A549 (cell line): ENCODE data around the gene CRK.

Source experiments
- ATOH8 ChIP-seq: fragments of 250-450 bp; sonication (Bioruptor Pico); IDR thresholded peaks from 2 replicates; pipeline ENCODE4 v1.5.0; 2020; ENCODE audit warnings: low read depth, mild to moderate bottlenecking, moderate library complexity
- BHLHE40 ChIP-seq: IDR thresholded peaks from 2 replicates; pipeline ENCODE4 v1.6.1; 2012; ENCODE audit warnings: low read depth, low read length, inconsistent platforms
- CTCF ChIP-seq: fragments of >200 bp; sonication (Bioruptor Twin); formaldehyde crosslinking; IDR thresholded peaks from 3 replicates; pipeline ENCODE4 v1.5.1; 2016
- MYC ChIP-seq: IDR thresholded peaks from 2 replicates; pipeline ENCODE4 v1.6.1; 2012; ENCODE audit warnings: mild to moderate bottlenecking, inconsistent platforms, low read length, improper control_type of control experiment, borderline replicate concordance
- POLR2A ChIP-seq: IDR thresholded peaks from 2 replicates; pipeline ENCODE4 v1.6.1; 2012; ENCODE audit warnings: mild to moderate bottlenecking, low read length
- RAD21 ChIP-seq, 2 experiments: fragments of >200 bp in 1 of 2; sonication (Bioruptor Twin) in 1 of 2; formaldehyde crosslinking in 1 of 2; IDR thresholded peaks in 1 of 2; conservative IDR thresholded peaks in 1 of 2; 2 replicates in 1 of 2; 3 replicates in 1 of 2; pipeline ENCODE4 v1.6.1; 2012 to 2018; ENCODE audit warnings: inconsistent platforms in 1 of 2
- RFX5 ChIP-seq: fragments of 450-650 bp; IDR thresholded peaks from 2 replicates; pipeline ENCODE4 v1.7.1; 2014; ENCODE audit warnings: antibody characterized with exemption, mild to moderate bottlenecking, moderate library complexity
- ZC3H11A ChIP-seq: fragments of 450-650 bp; IDR thresholded peaks from 2 replicates; pipeline ENCODE4 v1.6.1; 2014; ENCODE audit warnings: antibody characterized with exemption, mild to moderate bottlenecking

GRCh38 chr17:1462164-1463112 lies 6.4 kb upstream of the CRK start:
- TF ChIP-seq CTCF (no peak), ATOH8 (CRISPR knock-in tag) (no peak), ZC3H11A (no peak), POLR2A (no peak), BHLHE40 (no peak), RAD21 (conservative IDR thresholded peaks at IDR 0.05 in 1 of 2, IDR thresholded peaks at IDR 0.05 in 1 of 2) (no peak), MYC (no peak), RFX5 (no peak)
